Stimulated activated memory B cell treated with anti-CD40 and anti-IgM and Interleukin-4, amounts not matched to agents 10 μg/mL and 1 μg/mL and 100 μg/mL, for 72 hours (primary cell): ENCODE measurements around the gene PRKG1.

ENCODE experiments used
- ATAC-seq: fragments of 150-1000 bp; cut with Tn5 transposase; 2 replicates; pipeline ENCODE4 v1.10.0; 2021
- H3K27ac Mint-ChIP-seq: one replicate; pipeline ENCODE4 v1.8.0; 2022; ENCODE audit warnings: mild to moderate bottlenecking, mixed read lengths
- H3K27me3 Mint-ChIP-seq: one replicate; pipeline ENCODE4 v1.8.0; 2022; ENCODE audit warnings: mixed read lengths
- H3K36me3 Mint-ChIP-seq: one replicate; pipeline ENCODE4 v1.8.0; 2022; ENCODE audit warnings: mixed read lengths
- H3K4me1 Mint-ChIP-seq: one replicate; pipeline ENCODE4 v1.8.0; 2022; ENCODE audit warnings: mixed read lengths
- H3K4me3 Mint-ChIP-seq: one replicate; pipeline ENCODE4 v1.8.0; 2022; ENCODE audit warnings: mild to moderate bottlenecking, moderate library complexity, mixed read lengths
- H3K9me3 Mint-ChIP-seq: one replicate; pipeline ENCODE4 v1.8.0; 2022; ENCODE audit warnings: mixed read lengths

The PRKG1 gene

GRCh38 chr10:51599647-51600046, 525.4 kb downstream of the PRKG1 start:
- no peak for ATAC-seq
- Mint-ChIP-seq H3K36me3 (no peaks in the 10 kb centered on the region), H3K4me1 (no peaks in the 10 kb centered on the region), H3K27ac (no peak overlapping the region), H3K4me3 (no peak overlapping the region), H3K9me3 (peaks cover 3% of the 10 kb centered on the region), H3K27me3 (no peaks in the 10 kb centered on the region)

- no peak overlapping the region for H3K27ac Mint-ChIP-seq
- no peaks in the 10 kb centered on the region for H3K36me3 Mint-ChIP-seq
- no peaks in the 10 kb centered on the region for H3K4me1 Mint-ChIP-seq
- ATAC-seq, result no peak
- no peak overlapping the region for H3K4me3 Mint-ChIP-seq
- no peaks in the 10 kb centered on the region for H3K27me3 Mint-ChIP-seq
- H3K9me3 Mint-ChIP-seq, result peaks cover 3% of the 10 kb centered on the region
Observed at GRCh38 chr10:51602326-51602725, 528.0 kb downstream of the PRKG1 start.

- Mint-ChIP-seq H3K27ac (no peak overlapping the region), H3K4me3 (no peak overlapping the region), H3K4me1 (no peaks in the 10 kb centered on the region), H3K27me3 (no peaks in the 10 kb centered on the region), H3K9me3 (no peaks in the 10 kb centered on the region), H3K36me3 (no peaks in the 10 kb centered on the region)
- ATAC-seq, result no peak
Observed at GRCh38 chr10:51604579-51604978, 530.3 kb downstream of the PRKG1 start.

- H3K9me3 Mint-ChIP-seq, result no peaks in the 10 kb centered on the region
- H3K36me3 Mint-ChIP-seq, result no peaks in the 10 kb centered on the region
- H3K4me3 Mint-ChIP-seq, result no peak overlapping the region
- H3K27ac Mint-ChIP-seq, result no peak overlapping the region
- H3K27me3 Mint-ChIP-seq, result no peaks in the 10 kb centered on the region
- H3K4me1 Mint-ChIP-seq, result no peaks in the 10 kb centered on the region
- ATAC-seq, result no peak
Observed at GRCh38 chr10:51606825-51607462, 532.7 kb downstream of the PRKG1 start.

GRCh38 chr10:51607463-51607835, 533.2 kb downstream of the PRKG1 start:
- Mint-ChIP-seq H3K36me3 (no peaks in the 10 kb centered on the region), H3K27me3 (no peaks in the 10 kb centered on the region), H3K4me3 (no peak overlapping the region), H3K27ac (no peak overlapping the region), H3K9me3 (no peaks in the 10 kb centered on the region), H3K4me1 (no peaks in the 10 kb centered on the region)
- ATAC-seq, result no peak

GRCh38 chr10:51608211-51608610, 533.9 kb downstream of the PRKG1 start:
- H3K4me3 Mint-ChIP-seq, result no peak overlapping the region
- no peaks in the 10 kb centered on the region for H3K9me3 Mint-ChIP-seq
- H3K36me3 Mint-ChIP-seq, result no peaks in the 10 kb centered on the region
- no peak overlapping the region for H3K27ac Mint-ChIP-seq
- no peaks in the 10 kb centered on the region for H3K4me1 Mint-ChIP-seq
- no peak for ATAC-seq
- H3K27me3 Mint-ChIP-seq, result no peaks in the 10 kb centered on the region

- Mint-ChIP-seq H3K4me1 (no peaks in the 10 kb centered on the region), H3K27me3 (no peaks in the 10 kb centered on the region), H3K36me3 (no peaks in the 10 kb centered on the region), H3K4me3 (no peak overlapping the region), H3K27ac (no peak overlapping the region), H3K9me3 (peaks cover 10% of the 10 kb centered on the region)
- no peak for ATAC-seq
Observed at GRCh38 chr10:51615764-51616298, 541.5 kb downstream of the PRKG1 start.

- ATAC-seq, result no peak
- Mint-ChIP-seq H3K4me1 (no peaks in the 10 kb centered on the region), H3K27me3 (no peaks in the 10 kb centered on the region), H3K4me3 (no peak overlapping the region), H3K36me3 (no peaks in the 10 kb centered on the region), H3K9me3 (peaks cover 10% of the 10 kb centered on the region), H3K27ac (no peak overlapping the region)
Observed at GRCh38 chr10:51617576-51618235, 543.4 kb downstream of the PRKG1 start.

GRCh38 chr10:51619365-51619764, 545.1 kb downstream of the PRKG1 start:
- Mint-ChIP-seq H3K4me1 (no peaks in the 10 kb centered on the region), H3K27ac (no peak overlapping the region), H3K4me3 (no peak overlapping the region), H3K36me3 (no peaks in the 10 kb centered on the region), H3K27me3 (no peaks in the 10 kb centered on the region), H3K9me3 (peaks cover 9% of the 10 kb centered on the region)
- ATAC-seq, result no peak

- H3K4me3 Mint-ChIP-seq, result no peak overlapping the region
- peaks cover 5% of the 10 kb centered on the region for H3K9me3 Mint-ChIP-seq
- no peak overlapping the region for H3K27ac Mint-ChIP-seq
- no peaks in the 10 kb centered on the region for H3K27me3 Mint-ChIP-seq
- H3K36me3 Mint-ChIP-seq, result no peaks in the 10 kb centered on the region
- no peak for ATAC-seq
- H3K4me1 Mint-ChIP-seq, result no peaks in the 10 kb centered on the region
Observed at GRCh38 chr10:51620131-51620530, 545.8 kb downstream of the PRKG1 start.

- no peak overlapping the region for H3K4me3 Mint-ChIP-seq
- H3K9me3 Mint-ChIP-seq, result no peaks in the 10 kb centered on the region
- no peak for ATAC-seq
- no peak overlapping the region for H3K27ac Mint-ChIP-seq
- H3K4me1 Mint-ChIP-seq, result no peaks in the 10 kb centered on the region
- no peaks in the 10 kb centered on the region for H3K27me3 Mint-ChIP-seq
- no peaks in the 10 kb centered on the region for H3K36me3 Mint-ChIP-seq
Observed at GRCh38 chr10:51624013-51624412, 549.7 kb downstream of the PRKG1 start.

GRCh38 chr10:51629934-51630639, 555.8 kb downstream of the PRKG1 start:
- H3K4me3 Mint-ChIP-seq, result no peak overlapping the region
- no peak for ATAC-seq
- no peaks in the 10 kb centered on the region for H3K36me3 Mint-ChIP-seq
- H3K9me3 Mint-ChIP-seq, result no peaks in the 10 kb centered on the region
- no peaks in the 10 kb centered on the region for H3K27me3 Mint-ChIP-seq
- no peak overlapping the region for H3K27ac Mint-ChIP-seq
- no peaks in the 10 kb centered on the region for H3K4me1 Mint-ChIP-seq

GRCh38 chr10:51630640-51631005, 556.3 kb downstream of the PRKG1 start:
- Mint-ChIP-seq H3K27me3 (no peaks in the 10 kb centered on the region), H3K9me3 (no peaks in the 10 kb centered on the region), H3K27ac (no peak overlapping the region), H3K4me3 (no peak overlapping the region), H3K4me1 (no peaks in the 10 kb centered on the region), H3K36me3 (no peaks in the 10 kb centered on the region)
- no peak for ATAC-seq

- no peaks in the 10 kb centered on the region for H3K36me3 Mint-ChIP-seq
- H3K4me1 Mint-ChIP-seq, result no peaks in the 10 kb centered on the region
- H3K27me3 Mint-ChIP-seq, result no peaks in the 10 kb centered on the region
- no peak overlapping the region for H3K4me3 Mint-ChIP-seq
- H3K27ac Mint-ChIP-seq, result no peak overlapping the region
- no peak for ATAC-seq
- no peaks in the 10 kb centered on the region for H3K9me3 Mint-ChIP-seq
Observed at GRCh38 chr10:51635436-51635835, 561.1 kb downstream of the PRKG1 start.

GRCh38 chr10:51638211-51638610, 563.9 kb downstream of the PRKG1 start:
- Mint-ChIP-seq H3K27me3 (no peaks in the 10 kb centered on the region), H3K9me3 (no peaks in the 10 kb centered on the region), H3K4me1 (no peaks in the 10 kb centered on the region), H3K4me3 (no peak overlapping the region), H3K36me3 (no peaks in the 10 kb centered on the region), H3K27ac (no peak overlapping the region)
- no peak for ATAC-seq

- Mint-ChIP-seq H3K9me3 (no peaks in the 10 kb centered on the region), H3K27ac (no peak overlapping the region), H3K4me3 (no peak overlapping the region), H3K36me3 (no peaks in the 10 kb centered on the region), H3K27me3 (no peaks in the 10 kb centered on the region), H3K4me1 (no peaks in the 10 kb centered on the region)
- no peak for ATAC-seq
Observed at GRCh38 chr10:51638737-51639136, 564.5 kb downstream of the PRKG1 start.
